A549 (cell line): ENCODE measurements around the gene ELL.

ENCODE experiments used
- JUNB ChIP-seq: fragments of >200 bp; sonication (Bioruptor Twin); formaldehyde crosslinking; IDR thresholded peaks from 2 replicates; pipeline ENCODE4 v1.6.1; 2016
- MYC ChIP-seq: IDR thresholded peaks from 2 replicates; pipeline ENCODE4 v1.6.1; 2012; ENCODE audit warnings: mild to moderate bottlenecking, inconsistent platforms, low read length, improper control_type of control experiment, borderline replicate concordance
- POLR2A ChIP-seq: IDR thresholded peaks from 2 replicates; pipeline ENCODE4 v1.6.1; 2012; ENCODE audit warnings: mild to moderate bottlenecking, low read length
- TF ChIP-seq, protein P1 (sequence below): fragments of >200 bp; sonication (Bioruptor Twin); formaldehyde crosslinking; IDR thresholded peaks from 3 replicates; pipeline ENCODE4 v1.5.1; 2016
- TF ChIP-seq, protein P2 (sequence below): fragments of 150-350 bp; IDR thresholded peaks from 2 replicates; pipeline ENCODE4 v1.6.1; 2014; ENCODE audit warnings: low read depth, mild to moderate bottlenecking, low read length
- TF ChIP-seq, protein P3 (sequence below): IDR thresholded peaks from 2 replicates; pipeline ENCODE4 v1.6.1; 2012

DNA sequence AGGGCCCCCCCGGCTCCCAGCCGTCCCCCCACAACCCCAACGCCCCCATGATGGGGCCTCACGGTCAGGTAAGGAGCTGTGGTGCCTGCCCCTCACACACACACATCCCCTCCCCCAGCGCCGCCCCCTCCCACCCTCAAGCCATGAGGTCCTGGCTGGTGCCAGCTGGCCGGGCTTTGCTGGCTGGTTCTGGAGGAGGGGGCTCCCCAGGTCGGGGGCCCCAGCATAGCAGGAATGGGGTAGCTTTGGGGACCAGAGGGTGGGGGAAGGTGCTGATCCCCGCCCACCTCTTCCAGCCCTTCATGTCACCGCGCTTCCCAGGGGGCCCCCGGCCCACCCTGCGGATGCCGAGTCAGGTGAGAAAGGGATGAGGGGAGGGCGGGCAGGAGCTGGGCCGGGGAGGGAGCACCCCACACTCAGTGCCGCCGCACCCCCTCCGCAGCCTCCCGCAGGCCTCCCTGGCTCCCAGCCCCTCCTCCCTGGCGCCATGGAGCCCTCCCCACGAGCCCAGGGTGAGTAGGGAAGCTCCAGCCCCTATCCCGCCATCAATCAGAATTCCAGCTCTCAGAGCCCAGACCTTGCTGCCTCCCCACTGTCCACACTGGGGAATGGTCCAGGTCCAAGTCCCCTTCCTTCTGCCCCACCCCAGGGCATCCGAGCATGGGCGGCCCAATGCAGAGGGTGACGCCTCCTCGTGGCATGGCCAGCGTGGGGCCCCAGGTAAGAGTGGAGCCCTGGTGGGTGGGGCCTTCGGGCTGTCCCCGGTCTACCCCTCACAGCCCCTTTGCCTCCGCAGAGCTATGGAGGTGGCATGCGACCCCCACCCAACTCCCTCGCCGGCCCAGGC lies 90.3 kb downstream of the ELL start:
- TF ChIP-seq, protein P1, sequence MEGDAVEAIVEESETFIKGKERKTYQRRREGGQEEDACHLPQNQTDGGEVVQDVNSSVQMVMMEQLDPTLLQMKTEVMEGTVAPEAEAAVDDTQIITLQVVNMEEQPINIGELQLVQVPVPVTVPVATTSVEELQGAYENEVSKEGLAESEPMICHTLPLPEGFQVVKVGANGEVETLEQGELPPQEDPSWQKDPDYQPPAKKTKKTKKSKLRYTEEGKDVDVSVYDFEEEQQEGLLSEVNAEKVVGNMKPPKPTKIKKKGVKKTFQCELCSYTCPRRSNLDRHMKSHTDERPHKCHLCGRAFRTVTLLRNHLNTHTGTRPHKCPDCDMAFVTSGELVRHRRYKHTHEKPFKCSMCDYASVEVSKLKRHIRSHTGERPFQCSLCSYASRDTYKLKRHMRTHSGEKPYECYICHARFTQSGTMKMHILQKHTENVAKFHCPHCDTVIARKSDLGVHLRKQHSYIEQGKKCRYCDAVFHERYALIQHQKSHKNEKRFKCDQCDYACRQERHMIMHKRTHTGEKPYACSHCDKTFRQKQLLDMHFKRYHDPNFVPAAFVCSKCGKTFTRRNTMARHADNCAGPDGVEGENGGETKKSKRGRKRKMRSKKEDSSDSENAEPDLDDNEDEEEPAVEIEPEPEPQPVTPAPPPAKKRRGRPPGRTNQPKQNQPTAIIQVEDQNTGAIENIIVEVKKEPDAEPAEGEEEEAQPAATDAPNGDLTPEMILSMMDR, result no peak
- TF ChIP-seq POLR2A, result no peak
- TF ChIP-seq JUNB, result no peak
- TF ChIP-seq, protein P2, sequence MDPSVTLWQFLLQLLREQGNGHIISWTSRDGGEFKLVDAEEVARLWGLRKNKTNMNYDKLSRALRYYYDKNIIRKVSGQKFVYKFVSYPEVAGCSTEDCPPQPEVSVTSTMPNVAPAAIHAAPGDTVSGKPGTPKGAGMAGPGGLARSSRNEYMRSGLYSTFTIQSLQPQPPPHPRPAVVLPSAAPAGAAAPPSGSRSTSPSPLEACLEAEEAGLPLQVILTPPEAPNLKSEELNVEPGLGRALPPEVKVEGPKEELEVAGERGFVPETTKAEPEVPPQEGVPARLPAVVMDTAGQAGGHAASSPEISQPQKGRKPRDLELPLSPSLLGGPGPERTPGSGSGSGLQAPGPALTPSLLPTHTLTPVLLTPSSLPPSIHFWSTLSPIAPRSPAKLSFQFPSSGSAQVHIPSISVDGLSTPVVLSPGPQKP, result no peak
- TF ChIP-seq, protein P3, sequence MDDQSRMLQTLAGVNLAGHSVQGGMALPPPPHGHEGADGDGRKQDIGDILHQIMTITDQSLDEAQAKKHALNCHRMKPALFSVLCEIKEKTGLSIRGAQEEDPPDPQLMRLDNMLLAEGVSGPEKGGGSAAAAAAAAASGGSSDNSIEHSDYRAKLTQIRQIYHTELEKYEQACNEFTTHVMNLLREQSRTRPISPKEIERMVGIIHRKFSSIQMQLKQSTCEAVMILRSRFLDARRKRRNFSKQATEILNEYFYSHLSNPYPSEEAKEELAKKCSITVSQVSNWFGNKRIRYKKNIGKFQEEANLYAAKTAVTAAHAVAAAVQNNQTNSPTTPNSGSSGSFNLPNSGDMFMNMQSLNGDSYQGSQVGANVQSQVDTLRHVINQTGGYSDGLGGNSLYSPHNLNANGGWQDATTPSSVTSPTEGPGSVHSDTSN, result no peak
- TF ChIP-seq MYC, result no peak
